Psoas muscle (tissue), 8 donors: ENCODE results near the gene TPTE2. TPM values are rescaled to one million over a fixed set of nuclear protein-coding genes. Genes with fewer than 3 reads are reported as not detected.
"Not testable (repeated sequence)": the region's sequence is repeated elsewhere in the genome, so short reads cannot be mapped to it uniquely, and the experiment has no call there.

ENCODE experiments used
- ATAC-seq, 4 donors: fragments of 200-7000 bp; cut with Tn5 transposase; one replicate each; pipeline ENCODE4 v1.9.1; 2020; ENCODE audit warnings: moderate library complexity in 3 of 4, mild to moderate bottlenecking in 2 of 4
- DNase-seq, 2 donors: peaks; one replicate each; pipeline ENCODE4 v3.0.0-alpha.2; 2020
- H3K27ac ChIP-seq: fragments of 200-600 bp; one replicate; pipeline ENCODE4 v1.8.0; 2022
- H3K27me3 ChIP-seq, 3 donors: fragments of 200-600 bp in 1 of 3; one replicate each; pipeline versions ENCODE4 v1.6.1 to v1.8.0; 2013 to 2022; ENCODE audit warnings: low read length in 2 of 3, mild to moderate bottlenecking in 2 of 3, moderate library complexity in 1 of 3; ENCODE audit not compliant: insufficient read depth in 3 of 3
- H3K36me3 ChIP-seq, 2 donors: fragments of 200-600 bp in 1 of 2; one replicate each; pipeline versions ENCODE4 v1.6.1 to v1.8.0; 2013 to 2022; ENCODE audit warnings: low read depth in 1 of 2, mild to moderate bottlenecking in 1 of 2, moderate library complexity in 1 of 2; ENCODE audit not compliant: insufficient read depth in 1 of 2
- H3K4me1 ChIP-seq: fragments of 200-600 bp; one replicate; pipeline ENCODE4 v1.8.0; 2022
- H3K4me3 ChIP-seq: fragments of 200-600 bp; one replicate; pipeline ENCODE4 v1.8.0; 2022; ENCODE audit warnings: mild to moderate bottlenecking
- H3K9me3 ChIP-seq: fragments of 200-600 bp; one replicate; pipeline ENCODE4 v1.8.0; 2022
- CTCF ChIP-seq: fragments of 200-600 bp; IDR thresholded peaks from one replicate; pipeline ENCODE4 v1.8.0; 2022; ENCODE audit warnings: antibody characterized with exemption
- WGBS, 3 donors: extraction: QIAGEN DNeasy Blood & Tissue Kit; methylation state at CpG; one replicate each; pipeline versions ENCODE4 v1.1.6 to v1.1.7; 2013; 5-methylcytosine and 5-hydroxymethylcytosine counted together
- intact Hi-C, 2 donors: fragments of 100-400 bp; cut with DNase I; formaldehyde crosslinking; loops; one replicate each; pipeline versions ENCODE4 v1.11.0 to v1.14.2; 2022
- polyA plus RNA-seq, 3 donors: library from polyadenylated mRNA; stranded (reverse); fragments of 200-250 nt; gene quantifications; one replicate each; pipeline ENCODE4 v1.2.3, GENCODE V29; 2013
- total RNA-seq, 4 donors: library from RNA; stranded (reverse); fragmentation: NEBNext Ultra II Directional in 2 of 4; extraction: Animal tissue kit (Norgen Biotek cat#: 25700) in 2 of 4; gene quantifications; one replicate each; pipeline versions ENCODE4 v1.2.1 to v1.2.4, GENCODE V29; 2021 to 2023
- donor health status: healthy with polysubstance abuse.
- donor health status: DM: no; HTN: no; CAD: no; lungs with moderate emphysema.
- donor health status: Bipolar disorder and iron deficiency.
- donor health status: healthy.
- donor health status: DM: yes; HTN: yes; CAD: no.
- donor health status: DM: no; HTN: no; CAD: no.
- donor health status: DM: no; HTN: no; CAD: no.
- donor health status: DM: yes; HTN: yes; CAD: no.

Gene TPTE2
- total and polyA plus RNA-seq, 7 donors = 0.04 TPM; not detected in 6

- DNase-seq, H3K27me3 ChIP-seq, H3K9me3 ChIP-seq, H3K27ac ChIP-seq, H3K4me1 ChIP-seq, intact Hi-C loops, ATAC-seq, H3K36me3 ChIP-seq, H3K4me3 ChIP-seq: not testable (repeated sequence)
These were observed 35.7 kb downstream of the TPTE2 start for GRCh38 chr13:19525634-19526033.

GRCh38 chr13:19519049-19519448 lies 42.3 kb downstream of the TPTE2 start:
- DNase-seq (no peak), ATAC-seq (no peak)
- Histone ChIP-seq H3K4me3 (no peak overlapping the region), H3K36me3 (no peaks in the 10 kb centered on the region), H3K27ac (no peak overlapping the region), H3K27me3 (peaks cover 0 to 2% (median 0%) of the 10 kb centered on the region in 3 donors), H3K9me3 (no peaks in the 10 kb centered on the region), H3K4me1 (no peaks in the 10 kb centered on the region)
- TF ChIP-seq CTCF = no peak
- intact Hi-C loops = no loop called here

GRCh38 chr13:19507623-19508022 lies 53.7 kb downstream of the TPTE2 start:
- 63 to 74% (median 71%) methylated on average over 5 of the region's 5 CpGs for WGBS, 3 donors
- DNase-seq, H3K4me1 ChIP-seq, ATAC-seq, H3K36me3 ChIP-seq, intact Hi-C loops, H3K27me3 ChIP-seq, H3K27ac ChIP-seq, H3K9me3 ChIP-seq, H3K4me3 ChIP-seq: not testable (repeated sequence)

- intact Hi-C loops, H3K27me3 ChIP-seq: not testable (repeated sequence)
- 48 to 67% (median 59%) methylated on average over 7 to 9 of the region's 9 CpGs for WGBS, 3 donors
These were observed 101.2 kb downstream of the TPTE2 start for GRCh38 chr13:19460126-19460525.

GRCh38 chr13:19439056-19439686 lies 122.2 kb downstream of the TPTE2 start:
- H3K27me3 ChIP-seq, H3K27ac ChIP-seq, ATAC-seq, H3K9me3 ChIP-seq, intact Hi-C loops, H3K36me3 ChIP-seq, H3K4me1 ChIP-seq, H3K4me3 ChIP-seq: not testable (repeated sequence)
- 6 to 8% (median 8%) methylated on average over 2 of the region's 2 CpGs for WGBS, 3 donors
- peak; percentile 27 to 45 for DNase-seq
- peak; percentile 13 for TF ChIP-seq CTCF

More at GRCh38 chr13:19460126-19460525, 101.2 kb downstream of the TPTE2 start:
- not testable (repeated sequence) for ATAC-seq, H3K36me3 ChIP-seq, H3K9me3 ChIP-seq, H3K4me3 ChIP-seq, H3K27ac ChIP-seq, H3K4me1 ChIP-seq, DNase-seq

- H3K4me3 ChIP-seq, intact Hi-C loops, H3K4me1 ChIP-seq, H3K27ac ChIP-seq, H3K27me3 ChIP-seq, H3K9me3 ChIP-seq, ATAC-seq, DNase-seq, H3K36me3 ChIP-seq: not testable (repeated sequence)
- 71 to 76% (median 73%) methylated on average over 6 of the region's 6 CpGs for WGBS, 3 donors
These were observed 123.6 kb downstream of the TPTE2 start for GRCh38 chr13:19437780-19438179.

- not testable (repeated sequence) for H3K27ac ChIP-seq
- 72 to 79% (median 72%) methylated on average over 2 of the region's 2 CpGs for WGBS, 3 donors
These were observed 139.1 kb downstream of the TPTE2 start for GRCh38 chr13:19422236-19422635.

GRCh38 chr13:19412494-19412893 lies 148.8 kb downstream of the TPTE2 start:
- H3K36me3 ChIP-seq, H3K9me3 ChIP-seq, DNase-seq, H3K4me3 ChIP-seq, H3K4me1 ChIP-seq, intact Hi-C loops, H3K27me3 ChIP-seq, H3K27ac ChIP-seq, ATAC-seq: not testable (repeated sequence)
- 46 to 78% (median 75%) methylated on average over 3 to 4 of the region's 4 CpGs for WGBS, 3 donors

More at GRCh38 chr13:19422236-19422635, 139.1 kb downstream of the TPTE2 start:
- DNase-seq, H3K27me3 ChIP-seq, H3K4me1 ChIP-seq, H3K4me3 ChIP-seq, intact Hi-C loops, H3K9me3 ChIP-seq, ATAC-seq, H3K36me3 ChIP-seq: not testable (repeated sequence)

- H3K36me3 ChIP-seq, DNase-seq, ATAC-seq, H3K27ac ChIP-seq, intact Hi-C loops, H3K4me3 ChIP-seq, H3K4me1 ChIP-seq, H3K27me3 ChIP-seq, H3K9me3 ChIP-seq: not testable (repeated sequence)
- WGBS, 3 donors = 80 to 83% (median 82%) methylated on average over 32 of the region's 32 CpGs
These were observed 178.4 kb downstream of the TPTE2 start for GRCh38 chr13:19382746-19383511.
